GM18498 (cell line): Measurements from ENCODE around the gene PPARG.

Source experiments
- ATAC-seq: cut with Tn5 transposase; IDR thresholded peaks from one replicate; pipeline ENCODE4 v1.9.1; 2021; ENCODE audit warnings: mild to moderate bottlenecking, moderate library complexity; ENCODE audit not compliant: unreplicated experiment

The PPARG gene

DNA sequence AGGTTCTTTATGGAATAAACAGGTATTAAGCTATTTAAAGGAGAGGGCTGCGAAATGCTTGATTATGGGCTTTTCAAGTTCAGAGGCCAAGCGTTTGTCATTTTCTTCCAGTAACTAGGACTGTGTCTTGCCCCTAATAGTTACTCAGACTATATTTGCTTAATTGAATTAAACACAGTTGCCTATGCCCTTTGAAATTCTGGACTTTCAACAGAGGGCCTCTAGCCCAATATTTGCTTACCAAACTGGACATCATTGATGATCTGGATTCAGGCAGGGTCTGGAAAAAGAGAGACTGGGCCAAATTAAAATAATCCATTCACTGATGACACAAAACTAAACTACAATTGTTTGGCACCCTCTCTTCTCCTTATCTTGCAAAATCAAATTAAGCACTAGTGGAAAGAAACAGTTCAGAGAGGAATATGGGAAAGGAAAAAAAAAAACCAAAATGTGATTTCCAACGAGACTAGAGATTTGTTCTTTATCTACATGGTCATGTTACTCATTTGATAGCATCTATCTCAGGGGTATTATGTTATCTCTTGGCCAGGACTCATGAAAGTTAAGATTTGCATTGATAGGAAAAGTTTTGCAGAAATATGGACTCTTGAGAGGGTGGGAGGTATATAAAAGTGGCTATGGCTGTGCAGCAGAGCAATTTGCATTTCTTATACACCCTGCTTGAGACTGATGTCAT is 120.3 kb downstream of the PPARG start:
- no peak for ATAC-seq

GRCh38 chr3:12409684-12410596 is 121.1 kb downstream of the PPARG start:
- no peak for ATAC-seq

GRCh38 chr3:12413721-12414255 is 124.9 kb downstream of the PPARG start:
- no peak for ATAC-seq

GRCh38 chr3:12415014-12415680 is 126.3 kb downstream of the PPARG start:
- no peak for ATAC-seq

DNA sequence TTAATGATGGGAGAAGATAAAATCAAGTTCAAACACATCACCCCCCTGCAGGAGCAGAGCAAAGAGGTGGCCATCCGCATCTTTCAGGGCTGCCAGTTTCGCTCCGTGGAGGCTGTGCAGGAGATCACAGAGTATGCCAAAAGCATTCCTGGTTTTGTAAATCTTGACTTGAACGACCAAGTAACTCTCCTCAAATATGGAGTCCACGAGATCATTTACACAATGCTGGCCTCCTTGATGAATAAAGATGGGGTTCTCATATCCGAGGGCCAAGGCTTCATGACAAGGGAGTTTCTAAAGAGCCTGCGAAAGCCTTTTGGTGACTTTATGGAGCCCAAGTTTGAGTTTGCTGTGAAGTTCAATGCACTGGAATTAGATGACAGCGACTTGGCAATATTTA is 127.9 kb downstream of the PPARG start:
- ATAC-seq: no peak

DNA sequence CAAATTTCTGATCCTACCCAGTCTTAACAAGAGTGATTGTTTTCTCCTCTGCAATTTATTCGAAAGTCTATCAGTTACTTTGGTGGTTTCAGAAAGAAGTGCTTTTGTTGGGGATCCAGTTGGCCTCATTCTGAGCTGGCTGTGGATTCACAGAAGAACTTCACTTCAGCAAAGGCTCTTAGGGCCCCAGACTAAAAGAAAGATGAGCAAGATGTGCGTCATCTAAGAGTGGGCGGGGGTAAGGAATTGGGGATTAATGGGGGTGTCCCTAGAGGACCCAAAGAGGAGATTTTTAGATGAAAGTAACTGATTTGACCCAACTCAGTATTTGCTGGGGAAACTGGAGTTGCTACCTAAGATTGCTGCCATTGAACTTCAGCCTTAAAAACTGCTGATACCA is 131.5 kb downstream of the PPARG start:
- no peak for ATAC-seq

GRCh38 chr3:12421132-12421531 is 132.3 kb downstream of the PPARG start:
- ATAC-seq: no peak

DNA sequence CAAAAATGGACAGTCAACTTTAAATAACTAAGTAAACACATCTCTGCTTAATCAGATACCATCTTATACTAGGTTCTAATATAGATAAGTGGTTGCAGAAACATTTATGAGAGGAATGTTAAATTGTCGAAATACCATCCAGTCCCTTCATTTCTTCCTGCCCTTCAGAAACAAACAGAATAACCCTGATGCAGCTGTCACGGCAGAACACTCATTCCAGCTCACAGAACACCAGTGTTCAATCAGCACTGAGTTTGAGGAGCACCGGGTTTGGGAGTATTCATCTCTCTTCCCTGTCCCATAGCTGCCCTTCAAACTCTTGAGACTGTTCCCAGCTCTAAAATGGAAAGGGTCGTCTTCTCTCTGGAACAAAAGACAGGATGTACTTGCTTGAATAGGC is 134.3 kb downstream of the PPARG start:
- no peak for ATAC-seq

- ATAC-seq: no peak
Observed at GRCh38 chr3:12423918-12424630, 135.2 kb downstream of the PPARG start.

DNA sequence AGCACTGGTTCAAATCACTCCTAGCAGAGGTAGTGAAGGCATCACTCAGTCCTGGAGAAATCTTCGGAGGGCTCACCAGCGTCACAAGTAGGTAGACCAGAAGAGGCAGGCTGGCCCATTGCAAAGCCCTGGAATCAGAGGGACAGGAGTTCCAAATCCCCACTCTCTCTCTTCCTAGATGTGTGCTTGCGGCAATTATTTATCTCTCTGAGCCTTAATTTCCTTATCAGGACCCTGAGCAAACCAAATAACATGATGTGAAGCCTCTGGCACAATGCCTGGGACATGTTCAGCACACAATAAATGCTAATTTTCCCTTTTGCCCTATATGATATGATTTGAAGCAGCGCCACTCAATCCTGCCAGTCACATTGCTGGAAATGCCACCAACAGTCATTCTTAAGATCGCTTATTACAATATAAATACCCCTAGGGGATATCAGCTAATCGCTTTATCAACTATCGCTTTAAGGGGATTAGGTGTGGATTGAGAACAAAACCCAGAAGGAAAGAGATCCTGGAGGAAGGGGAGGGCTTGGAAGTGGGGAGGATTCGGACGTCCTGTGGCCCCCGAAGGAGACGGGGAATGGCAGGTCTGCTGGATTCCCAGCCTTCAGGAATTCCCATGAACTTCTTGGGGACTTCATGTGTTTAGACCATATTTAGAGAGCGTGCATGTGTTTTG is 135.9 kb downstream of the PPARG start:
- ATAC-seq: no peak

- no peak for ATAC-seq
Observed at GRCh38 chr3:12425850-12426579, 137.1 kb downstream of the PPARG start.

GRCh38 chr3:12427551-12427950 is 138.7 kb downstream of the PPARG start:
- ATAC-seq: no peak

- ATAC-seq: no peak
Observed at GRCh38 chr3:12428126-12428525, 139.3 kb downstream of the PPARG start.

- no peak for ATAC-seq
Observed at GRCh38 chr3:12430086-12430485, 141.2 kb downstream of the PPARG start.

- ATAC-seq: no peak
Observed at GRCh38 chr3:12433823-12434222, 145.0 kb downstream of the PPARG start.

DNA sequence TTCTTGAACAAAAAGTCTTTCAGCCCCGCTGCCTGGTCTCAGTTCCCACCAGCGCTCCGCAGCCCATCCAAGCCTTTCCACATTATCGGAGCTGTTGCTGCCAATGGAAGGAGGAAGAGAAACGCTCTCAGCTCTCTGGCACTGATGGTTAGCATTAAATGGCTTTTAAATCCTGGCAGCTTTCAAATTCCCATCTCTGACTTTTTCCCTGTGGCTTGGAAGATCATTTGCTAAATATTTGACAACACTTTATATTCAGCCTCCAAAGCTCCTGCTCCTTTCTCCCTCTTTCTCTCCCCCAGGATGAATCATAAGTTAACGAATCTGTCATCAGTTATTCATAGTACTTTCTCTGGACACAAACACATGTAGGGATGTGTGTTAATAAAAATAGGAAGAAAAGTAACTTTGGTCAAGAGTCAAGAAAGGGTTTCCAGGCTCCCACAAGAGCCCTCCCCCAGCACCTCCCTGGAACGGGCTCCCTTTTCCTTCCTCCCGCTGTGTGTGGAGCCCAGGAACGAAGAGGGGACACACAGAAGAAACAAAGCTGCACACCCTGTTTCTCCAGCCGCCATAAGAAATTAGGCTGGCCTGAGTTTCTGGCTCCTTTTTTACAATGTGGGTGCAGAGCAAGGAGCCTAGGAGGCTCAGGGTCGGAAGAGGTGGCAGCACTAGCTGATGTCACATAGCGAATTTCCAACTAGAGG is 147.8 kb downstream of the PPARG start:
- no peak for ATAC-seq

DNA sequence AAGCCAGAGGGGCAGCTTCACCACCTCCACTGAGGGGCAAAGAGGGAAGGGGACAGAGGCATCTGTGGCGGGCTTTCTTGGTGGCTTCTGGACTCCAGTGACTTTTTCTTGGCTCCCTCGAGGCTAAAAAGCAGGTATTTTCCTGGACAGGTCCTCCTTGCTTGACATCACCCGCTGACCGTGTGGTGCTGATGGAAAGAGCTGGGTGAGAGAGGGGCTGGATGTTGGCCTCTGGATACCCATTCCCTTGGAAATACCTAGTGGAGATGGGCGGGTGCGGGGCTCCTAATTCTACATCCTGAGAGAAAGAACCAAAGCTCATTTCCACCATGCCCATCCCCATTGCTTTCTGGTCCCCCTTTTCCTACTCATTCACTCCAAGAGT is 148.3 kb downstream of the PPARG start:
- no peak for ATAC-seq

DNA sequence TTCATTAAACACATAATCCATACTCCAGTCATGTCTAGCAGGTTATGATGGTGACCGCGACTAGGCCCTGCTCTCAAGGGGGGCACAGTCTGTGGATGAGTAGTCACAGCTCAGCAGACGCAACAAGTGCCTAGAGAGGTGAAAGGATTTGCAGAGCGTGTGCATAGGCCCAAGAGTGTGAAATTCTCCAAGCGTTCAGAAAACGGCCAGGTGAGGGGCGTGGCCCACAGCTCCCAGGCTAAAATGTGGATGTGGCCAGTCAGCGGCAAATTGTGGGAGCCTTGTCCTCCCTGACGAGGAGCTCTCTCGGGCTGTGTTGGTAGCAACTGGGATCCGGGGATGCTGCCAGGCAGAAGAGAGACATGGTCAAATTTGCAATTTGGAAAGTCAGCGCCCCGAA is 149.0 kb downstream of the PPARG start:
- ATAC-seq: no peak

- ATAC-seq: no peak
Observed at GRCh38 chr3:12438318-12438717, 149.4 kb downstream of the PPARG start.
